Measurements from ENCODE around the gene IP6K3.

Gene IP6K3

GRCh38 chr6:33672808-33673207 is 73.9 kb downstream of the IP6K3 start:
- DNase-seq (ENCODE audit: low spot score): peak; percentile 98

- DNase-seq (ENCODE audit: low spot score): no peak
Measured at GRCh38 chr6:33671744-33672072, 75.0 kb downstream of the IP6K3 start.
